Epidermal melanocyte (primary cell): Measurements from ENCODE around the gene CDH12.
"Not testable (repeated sequence)": the region's sequence is repeated elsewhere in the genome, so short reads cannot be mapped to it uniquely, and the experiment has no call there.

ENCODE experiments used
- DNase-seq: peaks from one replicate; pipeline ENCODE4 v3.0.0; 2011; ENCODE audit warnings: low spot score; ENCODE audit not compliant: insufficient read length

CDH12 gene

GRCh38 chr5:22465616-22466015 lies 387.5 kb downstream of the CDH12 start:
- DNase-seq: no peak

GRCh38 chr5:22465177-22465576 lies 388.0 kb downstream of the CDH12 start:
- no peak for DNase-seq

GRCh38 chr5:22460189-22460588 lies 393.0 kb downstream of the CDH12 start:
- no peak for DNase-seq

- DNase-seq: no peak
Measured at GRCh38 chr5:22432905-22433304, 420.2 kb downstream of the CDH12 start.

- no peak for DNase-seq
Measured at GRCh38 chr5:22431840-22432239, 421.3 kb downstream of the CDH12 start.

GRCh38 chr5:22431406-22431805 lies 421.7 kb downstream of the CDH12 start:
- DNase-seq: no peak

GRCh38 chr5:22411554-22412349 lies 441.4 kb downstream of the CDH12 start:
- DNase-seq: no peak

GRCh38 chr5:22391956-22392355 lies 461.2 kb downstream of the CDH12 start:
- DNase-seq: no peak

GRCh38 chr5:22390888-22391287 lies 462.3 kb downstream of the CDH12 start:
- no peak for DNase-seq

GRCh38 chr5:22372826-22373660 lies 480.1 kb downstream of the CDH12 start:
- DNase-seq: no peak

GRCh38 chr5:22372376-22372775 lies 480.8 kb downstream of the CDH12 start:
- no peak for DNase-seq

GRCh38 chr5:22354956-22355355 lies 498.2 kb downstream of the CDH12 start:
- DNase-seq: no peak

GRCh38 chr5:22352493-22352892 lies 500.7 kb downstream of the CDH12 start:
- no peak for DNase-seq

- DNase-seq: no peak
Measured at GRCh38 chr5:22351178-22351577, 502.0 kb downstream of the CDH12 start.

GRCh38 chr5:22348027-22348426 lies 505.1 kb downstream of the CDH12 start:
- no peak for DNase-seq

GRCh38 chr5:22344000-22344399 lies 509.1 kb downstream of the CDH12 start:
- no peak for DNase-seq

- DNase-seq: no peak
Measured at GRCh38 chr5:22341406-22341805, 511.7 kb downstream of the CDH12 start.

GRCh38 chr5:22332949-22333348 lies 520.2 kb downstream of the CDH12 start:
- not testable (repeated sequence) for DNase-seq

- no peak for DNase-seq
Measured at GRCh38 chr5:22329683-22330082, 523.5 kb downstream of the CDH12 start.

GRCh38 chr5:22319798-22320197 lies 533.3 kb downstream of the CDH12 start:
- no peak for DNase-seq

- DNase-seq: no peak
Measured at GRCh38 chr5:22316294-22316693, 536.9 kb downstream of the CDH12 start.

GRCh38 chr5:22315052-22315451 lies 538.1 kb downstream of the CDH12 start:
- DNase-seq: not testable (repeated sequence)

- DNase-seq: no peak
Measured at GRCh38 chr5:22314548-22314947, 538.6 kb downstream of the CDH12 start.
